Activated CD8-positive, alpha-beta T cell treated with anti-CD3 and anti-CD28 coated beads for 36 hours (primary cell): ENCODE measurements around the gene PTH1R. TPM values are rescaled to one million over a fixed set of nuclear protein-coding genes. Genes with fewer than 3 reads are reported as not detected.
A peak's percentile ranks its signal among the peaks of the same experiment; 100 is the strongest.

Experiments
- ATAC-seq: fragments of 200-7000 bp; cut with Tn5 transposase; one replicate; pipeline ENCODE4 v1.10.0; 2021; ENCODE audit warnings: mild to moderate bottlenecking, moderate library complexity
- CTCF ChIA-PET: fragments of 350-600 bp; sonication (Branson Sonifier 250); formaldehyde crosslinking; loops from one replicate; lab custom pipeline; 2021; ENCODE audit warnings: antibody characterized with exemption; lab: Charles Lee
- POLR2A ChIA-PET: fragments of 350-600 bp; sonication (Branson Sonifier 250); formaldehyde crosslinking; loops from one replicate; lab custom pipeline; 2021; ENCODE audit warnings: antibody characterized with exemption; lab: Charles Lee
- DNase-seq: peaks from one replicate; pipeline ENCODE4 v3.0.0-alpha.2; 2020
- H3K27ac Mint-ChIP-seq: one replicate; pipeline ENCODE4 v1.8.0; 2021; ENCODE audit warnings: mild to moderate bottlenecking, mixed read lengths
- H3K27me3 Mint-ChIP-seq: one replicate; pipeline ENCODE4 v1.8.0; 2021; ENCODE audit warnings: mixed read lengths
- H3K36me3 Mint-ChIP-seq: one replicate; pipeline ENCODE4 v1.8.0; 2021; ENCODE audit warnings: low read depth, mixed read lengths
- H3K4me1 Mint-ChIP-seq: one replicate; pipeline ENCODE4 v1.8.0; 2021; ENCODE audit warnings: low read depth, mixed read lengths
- H3K4me3 Mint-ChIP-seq: one replicate; pipeline ENCODE4 v1.8.0; 2021; ENCODE audit warnings: mild to moderate bottlenecking, moderate library complexity, mixed read lengths
- H3K9me3 Mint-ChIP-seq: one replicate; pipeline ENCODE4 v1.8.0; 2021; ENCODE audit warnings: mixed read lengths
- intact Hi-C: fragments of 100-400 bp; cut with micrococcal nuclease; formaldehyde crosslinking; loops from one replicate; pipeline ENCODE4 v1.10.0; 2022
- total RNA-seq, 2 experiments: library from RNA; stranded (reverse); gene quantifications; one replicate each; pipeline ENCODE4 v1.2.3, GENCODE V29; 2021
- TF ChIP-seq, protein P1 (sequence below): fragments of 200-600 bp; IDR thresholded peaks from one replicate; pipeline ENCODE4 v1.8.0; 2022; ENCODE audit warnings: antibody characterized with exemption, mild to moderate bottlenecking

PTH1R gene
- not detected for total RNA-seq

GRCh38 chr3:46877406-46878125 is at the start of gene PTH1R:
Gene PTH1R, plus strand, starts transcription at chr3:46877721. Its CDS starts 5,839 bp downstream, at chr3:46883560.
- Mint-ChIP-seq H3K9me3 (no peaks in the 10 kb centered on the region), H3K4me3 (no peak within 1 kb of the TSS), H3K27ac (no peak within 1 kb of the TSS), H3K27me3 (peaks cover 24% of the 10 kb centered on the region), H3K4me1 (peaks cover 17% of the 10 kb centered on the region), H3K36me3 (no peaks in the 10 kb centered on the region)
- CTCF ChIA-PET: interaction anchor here (1.1 to 1.5 kb wide), 2 partner anchors 11 to 18 kb away, joined by 5 to 6 read pairs; no protein-coding TSS in a partner anchor
- no peak for ATAC-seq
- POLR2A ChIA-PET: no interaction called here
- no peak for DNase-seq
- intact Hi-C loops: no loop called here
- TF ChIP-seq, protein P1, sequence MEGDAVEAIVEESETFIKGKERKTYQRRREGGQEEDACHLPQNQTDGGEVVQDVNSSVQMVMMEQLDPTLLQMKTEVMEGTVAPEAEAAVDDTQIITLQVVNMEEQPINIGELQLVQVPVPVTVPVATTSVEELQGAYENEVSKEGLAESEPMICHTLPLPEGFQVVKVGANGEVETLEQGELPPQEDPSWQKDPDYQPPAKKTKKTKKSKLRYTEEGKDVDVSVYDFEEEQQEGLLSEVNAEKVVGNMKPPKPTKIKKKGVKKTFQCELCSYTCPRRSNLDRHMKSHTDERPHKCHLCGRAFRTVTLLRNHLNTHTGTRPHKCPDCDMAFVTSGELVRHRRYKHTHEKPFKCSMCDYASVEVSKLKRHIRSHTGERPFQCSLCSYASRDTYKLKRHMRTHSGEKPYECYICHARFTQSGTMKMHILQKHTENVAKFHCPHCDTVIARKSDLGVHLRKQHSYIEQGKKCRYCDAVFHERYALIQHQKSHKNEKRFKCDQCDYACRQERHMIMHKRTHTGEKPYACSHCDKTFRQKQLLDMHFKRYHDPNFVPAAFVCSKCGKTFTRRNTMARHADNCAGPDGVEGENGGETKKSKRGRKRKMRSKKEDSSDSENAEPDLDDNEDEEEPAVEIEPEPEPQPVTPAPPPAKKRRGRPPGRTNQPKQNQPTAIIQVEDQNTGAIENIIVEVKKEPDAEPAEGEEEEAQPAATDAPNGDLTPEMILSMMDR: no peak

DNA sequence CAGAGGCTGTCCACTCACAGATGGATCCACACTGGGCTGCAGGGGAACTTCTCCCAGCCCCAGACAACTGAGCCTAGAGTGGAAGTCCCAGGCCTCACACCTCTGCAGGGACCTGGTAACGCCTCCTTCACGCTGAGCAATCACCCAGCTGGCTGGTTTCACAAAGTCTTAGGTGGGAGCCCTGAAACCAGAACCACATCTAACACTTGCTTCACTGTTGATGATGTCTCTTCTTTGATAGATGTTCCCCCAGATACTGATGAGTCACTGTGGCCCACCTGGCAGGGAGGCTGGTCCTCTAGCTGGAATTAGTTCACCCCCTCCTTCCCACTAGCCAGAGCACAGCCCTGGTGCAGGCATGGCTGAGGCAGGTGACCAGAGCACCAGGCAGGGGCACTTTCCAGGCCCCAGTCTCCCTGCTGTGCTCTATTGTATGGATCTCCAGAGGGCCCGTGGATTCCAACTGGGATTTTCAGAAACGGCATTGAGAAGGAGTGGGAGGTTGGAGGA is 47.8 kb upstream of the PTH1R start:
- Mint-ChIP-seq H3K27me3 (no peaks in the 10 kb centered on the region), H3K4me1 (peaks cover 13% of the 10 kb centered on the region), H3K9me3 (peaks cover 3% of the 10 kb centered on the region), H3K4me3 (no peak overlapping the region), H3K36me3 (no peaks in the 10 kb centered on the region), H3K27ac (no peak overlapping the region)
- intact Hi-C loops: no loop called here
- POLR2A ChIA-PET: no interaction called here
- ATAC-seq (peak; percentile 99), DNase-seq (peak; percentile 81)
- TF ChIP-seq, protein P1: no peak
- CTCF ChIA-PET: interaction anchor here (1.4 kb wide), 1 partner anchor 341 kb away, joined by 4 read pairs; no protein-coding TSS in a partner anchor

DNA sequence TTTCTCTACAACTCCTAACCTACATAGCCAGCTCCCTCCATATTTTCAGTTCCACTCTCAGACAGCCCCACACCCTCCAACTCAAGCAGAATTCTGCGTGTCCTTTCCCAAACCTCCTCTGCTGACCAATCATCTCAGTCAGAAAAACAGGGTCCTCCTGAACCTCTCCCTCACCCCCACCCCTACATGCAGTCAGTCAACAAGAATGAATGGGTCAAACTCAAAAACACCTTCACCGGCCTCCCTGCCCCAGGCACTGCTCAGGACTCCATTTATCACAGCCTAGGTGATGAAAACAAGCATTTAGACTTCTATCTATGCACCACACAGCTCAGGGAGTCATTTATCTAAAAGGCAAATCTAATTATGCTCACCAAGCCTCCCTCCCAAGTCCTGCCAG is 46.7 kb upstream of the PTH1R start:
- Mint-ChIP-seq H3K27ac (no peak overlapping the region), H3K4me3 (no peak overlapping the region), H3K9me3 (peaks cover 3% of the 10 kb centered on the region), H3K27me3 (no peaks in the 10 kb centered on the region), H3K4me1 (peaks cover 13% of the 10 kb centered on the region), H3K36me3 (no peaks in the 10 kb centered on the region)
- ATAC-seq (no peak), DNase-seq (no peak)
- POLR2A ChIA-PET: no interaction called here
- intact Hi-C loops: no loop called here
- TF ChIP-seq, protein P1: no peak
- CTCF ChIA-PET: interaction anchor here (1.7 kb wide), 1 partner anchor 36 kb away, joined by 5 read pairs; no protein-coding TSS in a partner anchor

- CTCF ChIA-PET: interaction anchor here (1.7 kb wide), 1 partner anchor 36 kb away, joined by 5 read pairs; no protein-coding TSS in a partner anchor
- Mint-ChIP-seq H3K9me3 (peaks cover 3% of the 10 kb centered on the region), H3K27me3 (no peaks in the 10 kb centered on the region), H3K27ac (no peak overlapping the region), H3K36me3 (no peaks in the 10 kb centered on the region), H3K4me3 (no peak overlapping the region), H3K4me1 (peaks cover 13% of the 10 kb centered on the region)
- POLR2A ChIA-PET: no interaction called here
- intact Hi-C loops: no loop called here
- DNase-seq (no peak), ATAC-seq (no peak)
- TF ChIP-seq, protein P1: no peak
These were observed 46.2 kb upstream of the PTH1R start for GRCh38 chr3:46831316-46831715.

GRCh38 chr3:46831841-46832240 is 45.7 kb upstream of the PTH1R start:
- ATAC-seq (no peak), DNase-seq (no peak)
- Mint-ChIP-seq H3K27me3 (no peaks in the 10 kb centered on the region), H3K4me1 (peaks cover 13% of the 10 kb centered on the region), H3K9me3 (peaks cover 3% of the 10 kb centered on the region), H3K27ac (no peak overlapping the region), H3K36me3 (no peaks in the 10 kb centered on the region), H3K4me3 (no peak overlapping the region)
- intact Hi-C loops: no loop called here
- CTCF ChIA-PET: interaction anchor here (1.7 kb wide), 1 partner anchor 35 kb away, joined by 5 read pairs; no protein-coding TSS in a partner anchor
- POLR2A ChIA-PET: no interaction called here
- TF ChIP-seq, protein P1: no peak
